Aorta (tissue), 5 donors: ENCODE data around the gene IZUMO2. TPM values are rescaled to one million over a fixed set of nuclear protein-coding genes. Genes with fewer than 3 reads are reported as not detected.
A peak's percentile ranks its signal among the peaks of the same experiment; 100 is the strongest.
"Not testable (repeated sequence)": the region's sequence is repeated elsewhere in the genome, so short reads cannot be mapped to it uniquely, and the experiment has no call there.

Experiments
- ATAC-seq: fragments of 200-7000 bp; cut with Tn5 transposase; one replicate; pipeline ENCODE4 v1.9.1; 2022; ENCODE audit warnings: moderate library complexity; ENCODE audit not compliant: low FRiP score
- DNase-seq, 2 donors: peaks; one replicate each; pipeline ENCODE4 v3.0.0-alpha.2; 2020
- H3K27ac ChIP-seq, 2 donors: one replicate each; pipeline ENCODE4 v1.5.1; 2013; ENCODE audit warnings: low read length in 2 of 2, mild to moderate bottlenecking in 2 of 2, moderate library complexity in 2 of 2, control low read depth in 1 of 2, inconsistent platforms in 1 of 2, low read depth in 1 of 2
- H3K27me3 ChIP-seq, 2 donors: one replicate each; pipeline ENCODE4 v1.6.1; 2013; ENCODE audit warnings: control low read depth in 1 of 2, low read length in 1 of 2, mild to moderate bottlenecking in 1 of 2, moderate library complexity in 1 of 2; ENCODE audit not compliant: insufficient read depth in 2 of 2, control insufficient read depth in 1 of 2
- H3K36me3 ChIP-seq, 2 donors: one replicate each; pipeline ENCODE4 v1.6.1; 2013; ENCODE audit warnings: control low read depth in 1 of 2, low read length in 1 of 2, mild to moderate bottlenecking in 1 of 2; ENCODE audit not compliant: insufficient read depth in 2 of 2, control insufficient read depth in 1 of 2
- H3K4me1 ChIP-seq, 2 donors: one replicate each; pipeline ENCODE4 v1.6.1; 2013; ENCODE audit warnings: low read length in 2 of 2, control low read depth in 1 of 2, mild to moderate bottlenecking in 1 of 2, moderate library complexity in 1 of 2; ENCODE audit not compliant: insufficient read depth in 2 of 2, control insufficient read depth in 1 of 2
- H3K4me3 ChIP-seq, 2 donors: one replicate each; pipeline ENCODE4 v1.5.1; 2013; ENCODE audit warnings: low read length in 2 of 2, control low read depth in 1 of 2, mild to moderate bottlenecking in 1 of 2
- H3K9me3 ChIP-seq: one replicate; pipeline ENCODE4 v1.6.1; 2013; ENCODE audit warnings: mild to moderate bottlenecking, low read length; ENCODE audit not compliant: control insufficient read depth
- WGBS, 2 donors: extraction: QIAGEN DNeasy Blood & Tissue Kit; methylation state at CpG; one replicate each; pipeline ENCODE4 v1.1.7; 2013; 5-methylcytosine and 5-hydroxymethylcytosine counted together
- intact Hi-C, 2 donors: fragments of 100-400 bp; cut with DNase I; formaldehyde crosslinking; loops; one replicate each; pipeline versions ENCODE4 v1.14.2 to v1.15.0; 2022
- polyA plus RNA-seq, 2 donors: library from polyadenylated mRNA; stranded (reverse); fragments of 200-250 nt; gene quantifications; one replicate each; pipeline ENCODE4 v1.2.3, GENCODE V29; 2013
- total RNA-seq, 2 donors: library from RNA; stranded (reverse); fragmentation: NEBNext Ultra II Directional; extraction: Animal tissue kit (Norgen Biotek cat#: 25700); gene quantifications; one replicate each; pipeline ENCODE4 v1.2.1, GENCODE V29; 2021
- donor health status: healthy with polysubstance abuse.
- donor health status: Bipolar disorder and iron deficiency.
- donor health status: DM: no; HTN: no; CAD: no.
- donor health status: DM: no; HTN: no; CAD: no.
- donor health status: DM: yes; HTN: yes; CAD: no.

IZUMO2 gene
- total and polyA plus RNA-seq, 4 donors = not detected

DNA sequence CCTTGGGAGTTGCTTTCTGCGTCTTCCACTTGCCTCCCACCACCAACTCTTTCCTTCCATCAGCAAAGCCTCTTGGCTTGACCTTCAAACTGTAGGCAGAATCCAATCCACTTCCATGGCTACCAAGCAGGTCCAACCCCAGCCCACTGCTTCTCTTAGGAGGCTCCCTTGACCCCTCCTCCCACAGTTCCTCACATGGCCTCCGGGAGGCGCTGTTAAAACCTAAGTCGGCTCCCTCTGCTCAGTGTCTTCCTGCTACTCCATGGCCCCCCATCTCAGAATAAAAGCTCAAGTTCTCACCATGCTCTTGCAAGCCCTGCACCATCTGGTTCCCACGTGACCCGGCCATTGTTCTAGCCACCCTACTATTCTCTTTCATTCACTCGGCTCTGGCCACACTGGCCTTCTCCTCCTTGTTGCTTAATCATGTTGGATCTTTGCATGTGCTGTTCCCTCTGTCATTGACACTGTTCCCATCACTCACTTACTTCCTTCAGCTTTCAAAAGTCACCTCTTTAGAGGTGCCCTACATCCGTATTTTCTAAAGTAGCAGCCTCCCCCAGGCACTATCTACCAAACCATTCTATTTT is 7.5 kb downstream of the IZUMO2 start:
- H3K4me1 ChIP-seq = no peaks in the 10 kb centered on the region
- H3K36me3 ChIP-seq = no peaks in the 10 kb centered on the region
- ATAC-seq (no peak), DNase-seq (no peak)
- intact Hi-C loops = no loop called here
- 80 to 81% methylated on average over 8 of the region's 8 CpGs for WGBS, 2 donors
- no peaks in the 10 kb centered on the region for H3K27me3 ChIP-seq
- H3K27ac ChIP-seq = no peak overlapping the region
- no peak overlapping the region for H3K4me3 ChIP-seq
- peaks cover 2% of the 10 kb centered on the region for H3K9me3 ChIP-seq

DNA sequence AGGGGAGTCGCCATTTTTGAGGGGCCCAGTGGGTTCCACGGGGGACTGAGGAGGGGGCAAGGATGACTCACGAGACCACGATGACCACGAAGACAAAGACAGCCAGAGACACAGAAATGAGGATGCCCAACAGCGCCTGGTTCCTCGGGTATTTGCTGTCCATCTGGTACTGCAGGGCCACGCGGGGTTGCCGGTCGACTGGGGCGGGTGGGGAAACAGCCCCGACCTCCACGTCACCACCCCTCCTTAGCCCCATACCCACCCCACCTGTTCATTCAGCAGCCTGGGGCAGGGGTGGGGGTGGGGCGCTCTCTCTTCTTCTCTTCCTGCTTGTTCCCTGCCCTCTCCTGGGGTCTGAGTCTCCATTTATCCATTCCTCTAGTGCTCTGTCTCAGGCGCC is 8.6 kb downstream of the IZUMO2 start:
- H3K9me3 ChIP-seq = peaks cover 2% of the 10 kb centered on the region

DNA sequence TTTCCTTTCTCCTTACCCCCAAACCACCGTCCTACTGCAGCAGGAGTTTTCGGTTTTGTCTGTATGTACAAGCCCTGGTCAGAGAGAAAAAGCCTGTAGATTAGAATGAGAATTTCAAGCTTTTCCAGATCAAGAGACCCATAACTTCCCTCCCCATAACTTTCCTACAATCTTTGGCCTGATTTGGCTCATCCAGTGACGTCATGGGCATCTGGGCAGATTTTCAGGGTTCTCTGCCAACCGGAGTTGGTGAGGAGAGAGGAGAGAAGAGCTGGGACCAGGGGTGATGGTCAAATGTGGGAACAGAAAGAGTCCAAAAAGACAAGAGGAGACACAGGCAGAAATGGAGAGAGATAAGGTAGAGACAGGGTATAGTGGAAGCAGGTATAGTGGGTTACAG is 10.5 kb downstream of the IZUMO2 start:
- DNase-seq (no peak), ATAC-seq (no peak)
- no peaks in the 10 kb centered on the region for H3K36me3 ChIP-seq
- H3K27ac ChIP-seq = no peak overlapping the region
- WGBS, 2 donors = 34 to 41% methylated on average over 4 of the region's 4 CpGs
- no peaks in the 10 kb centered on the region for H3K4me1 ChIP-seq
- H3K27me3 ChIP-seq = no peaks in the 10 kb centered on the region
- intact Hi-C loops = no loop called here
- H3K4me3 ChIP-seq = no peak overlapping the region
- no peaks in the 10 kb centered on the region for H3K9me3 ChIP-seq

More for the DNA sequence above, 8.6 kb downstream of the IZUMO2 start:
- H3K27me3 ChIP-seq = no peaks in the 10 kb centered on the region
- 80 to 84% methylated on average over 16 of the region's 16 CpGs for WGBS, 2 donors
- H3K36me3 ChIP-seq = no peaks in the 10 kb centered on the region
- no peaks in the 10 kb centered on the region for H3K4me1 ChIP-seq
- no peak overlapping the region for H3K27ac ChIP-seq
- ATAC-seq (no peak), DNase-seq (no peak)
- intact Hi-C loops = no loop called here
- no peak overlapping the region for H3K4me3 ChIP-seq

DNA sequence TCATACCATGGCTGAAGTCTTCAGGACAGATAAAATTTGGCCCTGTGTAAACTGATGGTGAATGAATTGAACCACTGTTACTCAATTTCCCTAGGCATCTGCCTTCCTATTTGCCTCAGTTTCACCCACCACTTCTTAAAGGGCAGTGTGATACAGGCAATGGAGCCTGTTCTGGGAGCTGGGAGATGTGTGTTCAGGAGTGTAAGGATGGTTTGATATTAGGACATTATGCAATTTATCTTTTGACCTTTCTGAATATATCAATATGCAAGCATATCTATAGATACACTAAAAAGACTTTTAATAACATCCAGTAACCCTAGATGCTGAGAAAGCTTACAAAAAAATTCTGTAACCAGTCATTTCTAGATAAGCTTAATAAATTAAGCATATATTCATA is 14.6 kb downstream of the IZUMO2 start:
- peak in 1 of 2 donors; percentile 2 for DNase-seq
- intact Hi-C loops = loop anchor here in 1 of 2 donors (10.0 kb wide), 1 partner anchor 176 kb away; the partner anchor contains the start of gene KCNC3
- H3K27me3 ChIP-seq = no peaks in the 10 kb centered on the region
- H3K36me3 ChIP-seq = no peaks in the 10 kb centered on the region
- H3K4me1 ChIP-seq = no peaks in the 10 kb centered on the region
- no peak for ATAC-seq
- H3K4me3 ChIP-seq = no peak overlapping the region
- H3K27ac ChIP-seq = no peak overlapping the region
- no peaks in the 10 kb centered on the region for H3K9me3 ChIP-seq

DNA sequence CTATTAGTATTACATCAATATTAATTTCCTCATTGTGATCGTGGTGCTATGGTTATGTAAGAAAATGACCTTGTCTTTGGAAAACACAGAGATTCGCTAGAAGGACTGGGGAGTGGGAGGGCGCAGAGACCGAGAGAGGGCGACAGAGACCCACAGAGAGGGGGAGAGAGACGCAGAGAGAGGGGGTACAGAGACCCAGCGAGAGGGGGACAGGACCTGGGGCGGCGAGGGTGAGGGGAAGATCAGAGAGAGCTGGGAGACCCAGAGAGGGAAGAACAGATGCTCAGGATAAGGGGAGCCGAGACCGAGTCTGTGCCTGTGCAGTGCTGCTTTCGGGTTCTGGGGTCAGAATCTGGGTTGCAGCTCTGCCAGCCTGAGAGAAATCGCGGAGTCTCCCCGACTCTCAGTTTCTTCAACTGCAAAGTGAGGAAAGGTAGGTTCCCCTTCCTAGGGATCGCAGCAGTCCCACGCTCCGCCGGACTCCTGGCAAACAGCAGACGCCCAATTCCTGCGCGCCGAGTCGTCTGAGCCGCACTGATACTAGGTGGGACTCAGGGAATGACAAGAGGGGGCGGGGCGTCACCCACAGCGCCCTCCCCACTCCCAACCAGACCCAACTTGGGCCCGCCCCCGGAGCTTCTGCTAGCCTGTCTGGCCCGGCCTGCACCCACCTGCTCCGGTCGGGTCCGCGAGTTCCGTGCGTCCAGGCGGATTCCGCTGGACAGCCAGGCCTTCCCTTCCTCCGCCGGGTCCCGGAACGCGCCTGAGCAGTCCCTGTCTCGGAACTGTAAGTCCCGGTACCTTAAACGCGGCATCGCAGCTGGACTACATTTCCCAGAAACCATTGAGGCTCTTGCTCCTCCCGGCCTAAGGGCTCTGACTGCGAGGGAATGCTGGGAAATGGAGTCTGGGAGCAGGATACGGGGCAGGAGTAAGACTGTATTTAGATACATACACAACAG is 15.3 kb downstream of the IZUMO2 start:
- Histone ChIP-seq H3K4me3 (peak overlapping the region; percentile 7 to 48), H3K27me3 (no peaks in the 10 kb centered on the region), H3K27ac (peak overlapping the region in 1 of 2 donors; percentile 11), H3K36me3 (no peaks in the 10 kb centered on the region), H3K4me1 (no peaks in the 10 kb centered on the region), H3K9me3 (no peaks in the 10 kb centered on the region)
- WGBS, 2 donors = 0% methylated on average over 52 of the region's 52 CpGs
- DNase-seq (peak; percentile 91 to 95), ATAC-seq (peak; percentile 98)
- intact Hi-C loops = loop anchor here in 1 of 2 donors (10.0 kb wide), 1 partner anchor 177 kb away; the partner anchor contains the start of gene KCNC3

DNA sequence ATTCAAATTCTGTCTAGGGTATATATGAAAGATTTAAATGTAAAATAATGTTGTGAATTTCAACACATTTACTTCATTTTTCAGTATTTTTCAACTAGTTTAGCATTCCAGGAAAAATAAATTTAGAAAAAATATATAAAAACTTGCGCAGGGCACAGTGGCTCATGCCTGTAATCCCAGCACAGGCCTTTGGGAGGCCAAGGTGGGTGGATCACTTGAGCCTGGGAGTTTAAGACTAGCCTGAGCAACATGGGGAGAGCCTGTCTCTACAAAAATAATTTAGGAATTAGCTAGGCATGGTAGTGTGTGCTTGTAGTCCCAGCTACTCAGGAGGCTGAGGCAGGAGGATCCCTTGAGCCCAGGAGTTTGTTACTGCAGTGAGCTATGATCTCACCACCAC is 21.2 kb downstream of the IZUMO2 start:
- 89 to 96% methylated on average over 1 of the region's 1 CpG for WGBS, 2 donors
- not testable (repeated sequence) for H3K4me3 ChIP-seq, H3K9me3 ChIP-seq, H3K36me3 ChIP-seq, ATAC-seq, H3K27me3 ChIP-seq, H3K27ac ChIP-seq, H3K4me1 ChIP-seq
- intact Hi-C loops = loop anchor here in 1 of 2 donors (10.0 kb wide), 1 partner anchor 183 kb away; the partner anchor contains the start of gene KCNC3
- peak in 1 of 2 donors; percentile 9 for DNase-seq

DNA sequence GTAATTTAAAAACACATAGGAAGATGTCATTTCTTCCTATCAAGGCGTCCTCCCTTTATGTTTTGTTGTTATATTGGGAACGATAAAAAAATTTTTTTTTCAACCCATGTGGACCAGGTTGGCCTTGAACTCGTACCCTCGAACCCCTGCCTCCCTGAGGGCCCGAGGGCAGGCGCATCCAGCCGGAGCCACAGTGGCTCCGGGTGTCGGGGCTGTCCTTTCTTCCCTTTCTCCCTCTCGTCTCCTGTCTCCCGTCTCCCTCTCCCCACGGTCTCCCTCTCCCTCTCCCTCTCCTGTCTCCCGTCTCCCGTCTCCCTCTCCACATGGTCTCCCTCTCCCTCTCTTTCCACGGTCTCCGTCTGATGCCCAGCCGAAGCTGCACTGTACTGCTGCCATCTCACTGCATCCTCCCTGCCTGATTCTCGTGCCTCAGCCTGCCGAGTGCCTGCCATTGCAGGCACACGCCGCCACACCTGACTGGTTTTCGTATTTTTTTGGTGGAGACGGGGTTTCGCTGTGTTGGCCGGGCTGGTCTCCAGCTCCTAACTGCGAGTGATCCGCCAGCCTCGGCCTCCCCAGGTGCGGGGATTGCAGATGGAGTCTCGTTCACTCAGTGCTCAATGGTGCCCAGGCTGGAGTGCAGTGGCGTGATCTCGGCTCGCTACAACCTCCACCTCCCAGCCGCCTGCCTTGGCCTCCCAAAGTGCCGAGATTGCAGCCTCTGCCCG is 22.8 kb downstream of the IZUMO2 start:
- H3K27me3 ChIP-seq, H3K36me3 ChIP-seq, H3K4me3 ChIP-seq, H3K27ac ChIP-seq, ATAC-seq, H3K4me1 ChIP-seq, H3K9me3 ChIP-seq: not testable (repeated sequence)
- intact Hi-C loops = loop anchor here in 1 of 2 donors (10.0 kb wide), 1 partner anchor 185 kb away; the partner anchor contains the start of gene KCNC3
- WGBS, 2 donors = 91% methylated on average over 28 to 35 of the region's 36 CpGs
- DNase-seq = peak in 1 of 2 donors; percentile 45

DNA sequence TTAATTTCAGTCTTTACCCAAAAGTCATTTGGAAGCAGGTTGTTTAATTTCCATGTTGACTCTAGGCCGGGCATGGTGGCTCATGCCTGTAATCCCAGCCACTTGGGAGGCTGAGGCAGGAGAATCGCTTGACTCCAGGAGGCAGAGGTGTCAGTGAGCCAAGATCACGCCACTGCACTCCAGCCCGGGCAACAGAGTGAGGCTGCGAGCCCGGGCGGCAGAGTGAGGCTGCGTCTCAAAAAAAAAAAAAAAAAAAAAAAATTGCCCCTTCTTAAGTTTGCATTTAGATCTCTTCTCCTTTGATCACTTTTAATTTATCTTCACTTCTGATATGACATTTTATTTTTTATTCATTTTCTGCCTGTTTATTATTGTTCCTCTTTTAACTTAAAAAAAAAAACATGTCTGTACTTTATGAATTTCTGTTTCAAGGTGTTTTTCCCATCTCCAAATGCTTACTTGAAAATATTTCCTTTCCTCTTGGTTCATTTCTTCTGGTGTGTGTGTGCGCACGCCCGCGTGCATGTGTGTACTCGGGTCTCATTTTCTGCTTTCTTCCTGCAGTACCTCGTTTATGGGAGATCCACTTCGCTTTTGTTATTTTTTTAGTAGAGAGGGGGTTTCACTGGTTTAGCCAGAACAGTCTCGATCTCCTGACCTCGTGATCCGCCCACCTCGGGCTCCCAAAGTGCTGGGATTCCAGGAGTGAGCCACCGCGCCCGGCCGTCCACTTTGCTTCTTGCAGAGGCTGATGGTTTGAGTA is 26.3 kb downstream of the IZUMO2 start:
- intact Hi-C loops = loop anchor here (10.0 kb wide), 3 partner anchors 92 to 202 kb away; no protein-coding TSS in a partner anchor
- ATAC-seq (peak; percentile 77), DNase-seq (peak; percentile 56 to 82)
- not testable (repeated sequence) for H3K4me3 ChIP-seq, H3K4me1 ChIP-seq, H3K27me3 ChIP-seq, H3K27ac ChIP-seq, H3K9me3 ChIP-seq, H3K36me3 ChIP-seq
- 40 to 51% methylated on average over 19 of the region's 23 CpGs for WGBS, 2 donors
